A549 (cell line): ENCODE data around the gene AFF2.

Experiments used
- CTCF ChIP-seq: fragments of >200 bp; sonication (Bioruptor Twin); formaldehyde crosslinking; IDR thresholded peaks from 3 replicates; pipeline ENCODE4 v1.5.1; 2016
- EP300 ChIP-seq, 2 experiments: fragments of >200 bp; sonication (Bioruptor Twin); formaldehyde crosslinking; IDR thresholded peaks; 2 replicates in 1 of 2; 3 replicates in 1 of 2; pipeline ENCODE4 v1.6.1; 2016 to 2017
- FOSL2 ChIP-seq, 2 experiments: fragments of 450-650 bp in 1 of 2; fragments of >200 bp in 1 of 2; sonication (Bioruptor Twin) in 1 of 2; formaldehyde crosslinking; IDR thresholded peaks; 2 replicates each; pipeline versions ENCODE4 v1.5.0 to v1.6.1; 2016 to 2020; ENCODE audit warnings: mild to moderate bottlenecking in 1 of 2, moderate library complexity in 1 of 2
- KDM1A ChIP-seq: fragments of 200-600 bp; sonication (generic); IDR thresholded peaks from 2 replicates; pipeline ENCODE4 v1.6.1; 2016; ENCODE audit warnings: low read depth, mild to moderate bottlenecking
- MAX ChIP-seq: IDR thresholded peaks from 2 replicates; pipeline ENCODE4 v1.6.1; 2012
- PBX3 ChIP-seq: IDR thresholded peaks from 2 replicates; pipeline ENCODE4 v1.6.1; 2012
- POLR2A ChIP-seq: IDR thresholded peaks from 2 replicates; pipeline ENCODE4 v1.6.1; 2012; ENCODE audit warnings: mild to moderate bottlenecking, low read length
- RAD21 ChIP-seq, 2 experiments: fragments of >200 bp in 1 of 2; sonication (Bioruptor Twin) in 1 of 2; formaldehyde crosslinking in 1 of 2; IDR thresholded peaks in 1 of 2; conservative IDR thresholded peaks in 1 of 2; 2 replicates in 1 of 2; 3 replicates in 1 of 2; pipeline ENCODE4 v1.6.1; 2012 to 2018; ENCODE audit warnings: inconsistent platforms in 1 of 2

DNA sequence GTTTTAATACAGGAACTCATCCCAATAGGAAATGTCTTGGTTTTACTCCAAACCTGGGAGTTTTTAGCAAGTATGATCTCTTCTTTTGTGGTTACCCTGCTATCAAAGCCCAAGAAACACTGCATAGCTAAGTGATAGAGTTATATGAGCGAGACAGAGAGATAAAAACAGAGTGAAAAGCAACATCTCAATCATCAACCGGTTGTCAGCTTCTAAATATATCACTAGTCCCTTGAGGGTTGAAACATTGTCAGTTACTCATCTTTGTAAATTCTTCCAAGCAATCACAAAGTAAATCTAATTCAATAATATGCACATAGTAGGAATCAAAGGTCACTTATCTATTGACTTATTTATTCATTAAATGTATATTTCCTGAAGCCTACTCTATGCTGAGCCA lies 520.7 kb downstream of the AFF2 start:
- no peak for TF ChIP-seq POLR2A
- no peak for TF ChIP-seq KDM1A
- TF ChIP-seq EP300 (IDR thresholded peaks at IDR 0.05): no peak
- no peak for TF ChIP-seq FOSL2 (IDR thresholded peaks at IDR 0.05)
- TF ChIP-seq FOSL2 (CRISPR knock-in tag; IDR thresholded peaks at IDR 0.05): no peak
- no peak for TF ChIP-seq CTCF
- TF ChIP-seq PBX3: no peak
- TF ChIP-seq RAD21 (conservative IDR thresholded peaks at IDR 0.05 in 1 of 2, IDR thresholded peaks at IDR 0.05 in 1 of 2): no peak
- TF ChIP-seq MAX: no peak
